GM12878 (cell line): ENCODE measurements around the gene OTOG. TPM values are rescaled to one million over a fixed set of nuclear protein-coding genes. Genes with fewer than 3 reads are reported as not detected.

ENCODE experiments used
- ATAC-seq: fragments of 200-7000 bp; cut with Tn5 transposase; 3 replicates; pipeline ENCODE4 v1.9.1; 2020; ENCODE audit warnings: mild to moderate bottlenecking, moderate library complexity
- BruUV-seq: library from RNA; stranded (reverse); fragments of 400-500 nt; replicated peaks from 2 replicates; lab custom pipeline; 2021; lab: Mats Ljungman, UMichigan
- CTCF ChIA-PET: fragments of 300-600 bp; sonication (Branson Sonifier 250); formaldehyde crosslinking; extraction: SDS; loops from one replicate; lab custom pipeline; 2021; ENCODE audit warnings: inconsistent platforms; lab: Yijun Ruan, JAX
- POLR2A ChIA-PET: fragments of 350-600 bp; formaldehyde crosslinking; extraction: SDS; loops from one replicate; lab custom pipeline; 2021; ENCODE audit warnings: inconsistent platforms; lab: Charles Lee
- RAD21 ChIA-PET: fragments of 300-600 bp; sonication (Branson Sonifier 250); formaldehyde crosslinking; loops from one replicate; lab custom pipeline; 2023; ENCODE audit warnings: antibody characterized with exemption; ENCODE audit not compliant: unreplicated experiment; lab: Charles Lee
- SMC1A ChIA-PET: fragments of 300-600 bp; sonication (Branson Sonifier 250); formaldehyde crosslinking; loops from one replicate; lab custom pipeline; 2023; ENCODE audit not compliant: unreplicated experiment, uncharacterized antibody; lab: Charles Lee
- DNase-seq: peaks from one replicate; pipeline ENCODE4 v3.0.0-alpha.2; 2011; ENCODE audit warnings: low read depth, low spot score
- FAIRE-seq: peaks from 3 replicates; lab custom pipeline; 2011; peaks lifted over from hg19 to GRCh38; lab: Jason Lieb, UNC
- H2AFZ ChIP-seq: 2 replicates; pipeline ENCODE4 v1.6.0; 2011; ENCODE audit warnings: low read depth, low read length, control low read depth; ENCODE audit not compliant: control insufficient read depth
- H3K27ac ChIP-seq: 2 replicates; pipeline ENCODE4 v1.5.1; 2011; ENCODE audit warnings: control low read depth; ENCODE audit not compliant: control insufficient read depth, insufficient read depth
- H3K27me3 ChIP-seq, 2 experiments: replicated peaks in 1 of 2; 2 replicates each; pipeline versions ENCODE4 v1.6.0 to v1.6.1; 2011; ENCODE audit warnings: low read length in 1 of 2; ENCODE audit not compliant: control insufficient read depth in 2 of 2, insufficient read depth in 2 of 2
- H3K36me3 ChIP-seq, 2 experiments: 2 replicates each; pipeline ENCODE4 v1.5.1; 2011; ENCODE audit warnings: low read length in 1 of 2; ENCODE audit not compliant: control insufficient read depth in 2 of 2, insufficient read depth in 2 of 2
- H3K4me1 ChIP-seq: 2 replicates; pipeline ENCODE4 v1.6.1; 2011; ENCODE audit warnings: mild to moderate bottlenecking, low read length, moderate library complexity, mixed read lengths; ENCODE audit not compliant: control insufficient read depth, insufficient read depth
- H3K4me2 ChIP-seq: 2 replicates; pipeline ENCODE4 v1.6.0; 2011; ENCODE audit warnings: control low read depth; ENCODE audit not compliant: control insufficient read depth, insufficient read depth
- H3K4me3 ChIP-seq: fragments of 200-600 bp; sonication (generic); 2 replicates; pipeline ENCODE4 v1.5.1; 2016
- H3K79me2 ChIP-seq: 2 replicates; pipeline ENCODE4 v1.6.0; 2011; ENCODE audit warnings: low read length; ENCODE audit not compliant: control insufficient read depth, insufficient read depth
- H3K9ac ChIP-seq: 2 replicates; pipeline ENCODE4 v1.8.0; 2011; ENCODE audit warnings: low read length, control low read depth, mixed read lengths; ENCODE audit not compliant: control insufficient read depth, insufficient read depth
- H3K9me3 ChIP-seq: replicated peaks from 3 replicates; pipeline ENCODE4 v1.5.1; 2011; ENCODE audit warnings: mild to moderate bottlenecking, low read length; ENCODE audit not compliant: control insufficient read depth, insufficient read depth
- H4K20me1 ChIP-seq: 2 replicates; pipeline ENCODE4 v1.6.0; 2011; ENCODE audit not compliant: control insufficient read depth, insufficient read depth
- JUNB ChIP-seq: IDR thresholded peaks from 2 replicates; pipeline ENCODE4 v1.6.1; 2016; ENCODE audit warnings: antibody characterized with exemption, mild to moderate bottlenecking
- NFYA ChIP-seq: IDR thresholded peaks from 2 replicates; pipeline ENCODE4 v1.6.1; 2011; ENCODE audit warnings: low read depth, mild to moderate bottlenecking, low read length, improper control_type of control experiment, borderline replicate concordance
- POLR2AphosphoS2 ChIP-seq: IDR thresholded peaks from 2 replicates; pipeline ENCODE4 v1.6.1; 2011; ENCODE audit warnings: low read depth, mild to moderate bottlenecking, low read length, improper control_type of control experiment, moderate library complexity
- POLR2AphosphoS5 ChIP-seq: IDR thresholded peaks from 2 replicates; pipeline ENCODE4 v1.6.1; 2011; ENCODE audit warnings: mild to moderate bottlenecking, low read length, inconsistent platforms
- RAD21 ChIP-seq: IDR thresholded peaks from 2 replicates; pipeline ENCODE4 v1.6.1; 2011; ENCODE audit warnings: mild to moderate bottlenecking, low read depth, low read length, moderate library complexity; ENCODE audit not compliant: insufficient read depth
- ZNF24 ChIP-seq: fragments of 450-650 bp; IDR thresholded peaks from 2 replicates; pipeline ENCODE4 v1.6.1; 2017; ENCODE audit warnings: antibody characterized with exemption, mild to moderate bottlenecking
- WGBS: methylation state at CpG from one replicate; pipeline ENCODE4 v1.1.6; 2016; ENCODE audit warnings: low lambda C conversion rate; ENCODE audit not compliant: insufficient replicate concordance, insufficient coverage; ENCODE audit errors: missing lambda C conversion rate; 5-methylcytosine and 5-hydroxymethylcytosine counted together
- in situ Hi-C: fragments of 300-500 bp; cut with MboI; formaldehyde crosslinking; loops from 9 replicates; pipeline ENCODE4 v1.14.3; 2018; ENCODE audit warnings: mixed read lengths
- intact Hi-C: fragments of 100-400 bp; cut with micrococcal nuclease; formaldehyde crosslinking; loops from one replicate; pipeline ENCODE4 v1.14.2; 2022; ENCODE audit not compliant: unreplicated experiment
- polyA plus RNA-seq, 11 experiments: library from polyadenylated mRNA; depleted of rRNA in 4 of 11; unstranded in 6 of 11; stranded (reverse) in 5 of 11; fragments of >200 nt; fragmentation: Nextera tagmentation in 4 of 11; fragmentation: Illumina TruSeq in 1 of 11; extraction: Ambion mirVana in 4 of 11; extraction: Trizol in 1 of 11; gene quantifications; 1 replicate in 1 of 11; 2 replicates in 10 of 11; pipeline versions ENCODE4 v1.2.1 to v1.2.3, GENCODE V29; 2011 to 2016; ENCODE audit warnings: inconsistent platforms in 2 of 11, missing spikeins in 2 of 11, low read depth in 1 of 11
- total RNA-seq, 4 experiments: library from RNA; depleted of rRNA in 3 of 4; stranded (reverse); fragments of >200 nt in 3 of 4; fragmentation: Illumina TruSeq in 1 of 4; extraction: Trizol in 1 of 4; gene quantifications; 2 replicates each; pipeline versions ENCODE4 v1.2.1 to v1.2.3, GENCODE V29; 2013 to 2021

OTOG gene
- total and polyA plus RNA-seq, 10 of the 15 experiments (the other 5 are each of a cell fraction or from before 2014, with no cell fraction given): not detected

GRCh38 chr11:17600316-17601255, 53.5 kb downstream of the OTOG start:
- H4K20me1 ChIP-seq: no peaks in the 10 kb centered on the region
- H3K4me2 ChIP-seq: no peak overlapping the region
- no peak for ATAC-seq
- WGBS: 53% methylated on average over 16 of the region's 16 CpGs
- H3K9ac ChIP-seq: no peak overlapping the region
- RAD21 ChIA-PET: interaction anchor here (1.4 to 2.3 kb wide), 2 partner anchors 130 to 131 kb away, joined by 13 to 30 read pairs; no protein-coding TSS in a partner anchor
- no peak for DNase-seq
- in situ Hi-C loops: no loop called here
- no peaks in the 10 kb centered on the region for H3K36me3 ChIP-seq
- H3K27me3 ChIP-seq: no peaks in the 10 kb centered on the region; a peak in 1 of 4 replicates
- no peak overlapping the region for H3K4me3 ChIP-seq
- FAIRE-seq: no peak
- no peak overlapping the region for H3K27ac ChIP-seq
- CTCF ChIA-PET: interaction anchor here (0.6 to 2.8 kb wide), 7 partner anchors 35 to 378 kb away, joined by 3 to 16 read pairs (median 4); partner anchors contain the start of gene KCNJ11
- POLR2A ChIA-PET: no interaction called here
- SMC1A ChIA-PET: interaction anchor here (1.1 to 2.2 kb wide), 2 partner anchors 130 to 131 kb away, joined by 4 to 10 read pairs; no protein-coding TSS in a partner anchor
- intact Hi-C loops: no loop called here
- no peak overlapping the region for H2AFZ ChIP-seq
- no TSS peak for BruUV-seq
- no peaks in the 10 kb centered on the region for H3K9me3 ChIP-seq
- no peaks in the 10 kb centered on the region for H3K79me2 ChIP-seq
- no peaks in the 10 kb centered on the region for H3K4me1 ChIP-seq
- TF ChIP-seq NFYA (no peak), ZNF24 (no peak), POLR2AphosphoS5 (no peak), JUNB (no peak), POLR2AphosphoS2 (no peak), RAD21 (no peak)
